ENCODE measurements around the gene ARHGAP8.

GRCh38 chr22:44743247-44743646 lies 9.1 kb upstream of the ARHGAP8 start:
- TF ChIP-seq, protein P1, sequence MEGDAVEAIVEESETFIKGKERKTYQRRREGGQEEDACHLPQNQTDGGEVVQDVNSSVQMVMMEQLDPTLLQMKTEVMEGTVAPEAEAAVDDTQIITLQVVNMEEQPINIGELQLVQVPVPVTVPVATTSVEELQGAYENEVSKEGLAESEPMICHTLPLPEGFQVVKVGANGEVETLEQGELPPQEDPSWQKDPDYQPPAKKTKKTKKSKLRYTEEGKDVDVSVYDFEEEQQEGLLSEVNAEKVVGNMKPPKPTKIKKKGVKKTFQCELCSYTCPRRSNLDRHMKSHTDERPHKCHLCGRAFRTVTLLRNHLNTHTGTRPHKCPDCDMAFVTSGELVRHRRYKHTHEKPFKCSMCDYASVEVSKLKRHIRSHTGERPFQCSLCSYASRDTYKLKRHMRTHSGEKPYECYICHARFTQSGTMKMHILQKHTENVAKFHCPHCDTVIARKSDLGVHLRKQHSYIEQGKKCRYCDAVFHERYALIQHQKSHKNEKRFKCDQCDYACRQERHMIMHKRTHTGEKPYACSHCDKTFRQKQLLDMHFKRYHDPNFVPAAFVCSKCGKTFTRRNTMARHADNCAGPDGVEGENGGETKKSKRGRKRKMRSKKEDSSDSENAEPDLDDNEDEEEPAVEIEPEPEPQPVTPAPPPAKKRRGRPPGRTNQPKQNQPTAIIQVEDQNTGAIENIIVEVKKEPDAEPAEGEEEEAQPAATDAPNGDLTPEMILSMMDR (IDR thresholded peaks at IDR 0.05): no peak
- TF ChIP-seq POLR2A (IDR thresholded peaks at IDR 0.05): no peak
- no peak for TF ChIP-seq POLR2AphosphoS5 (IDR thresholded peaks at IDR 0.05)

Data from prostate gland (tissue), 2 donors.